CD14-positive monocyte (primary cell): ENCODE measurements around the gene MAPK4. TPM values are rescaled to one million over a fixed set of nuclear protein-coding genes. Genes with fewer than 3 reads are reported as not detected.

Experiments
- DNase-seq, 3 donors: peaks; one replicate each; pipeline ENCODE4 v3.0.0-alpha.2; 2011 to 2022
- H2AFZ ChIP-seq: 2 replicates; pipeline ENCODE4 v1.6.0; 2012; ENCODE audit warnings: mild to moderate bottlenecking, low read depth, low read length, inconsistent platforms; ENCODE audit not compliant: insufficient read depth, poor library complexity, severe bottlenecking
- H3K27ac ChIP-seq, 2 donors: 1 replicate in 1 of 2; 2 replicates in 1 of 2; pipeline ENCODE4 v1.5.1; 2012 to 2013; ENCODE audit warnings: low read length in 2 of 2, control low read depth in 1 of 2, inconsistent platforms in 1 of 2, low read depth in 1 of 2, mild to moderate bottlenecking in 1 of 2
- H3K27me3 ChIP-seq, 2 donors: one replicate each; pipeline versions ENCODE4 v1.6.0 to v1.6.1; 2011 to 2013; ENCODE audit warnings: low read length in 2 of 2; ENCODE audit not compliant: control insufficient read depth in 2 of 2, insufficient read depth in 2 of 2
- H3K36me3 ChIP-seq, 2 donors: replicated peaks in 1 of 2; 1 replicate in 1 of 2; 2 replicates in 1 of 2; pipeline versions ENCODE4 v1.5.1 to v1.6.1; 2012 to 2013; ENCODE audit warnings: low read length in 2 of 2, control low read depth in 1 of 2, inconsistent platforms in 1 of 2, mild to moderate bottlenecking in 1 of 2; ENCODE audit not compliant: insufficient read depth in 2 of 2, control insufficient read depth in 1 of 2
- H3K4me1 ChIP-seq, 2 donors: 1 replicate in 1 of 2; 2 replicates in 1 of 2; pipeline versions ENCODE4 v1.5.1 to v1.6.1; 2012 to 2013; ENCODE audit warnings: low read length in 2 of 2, control low read depth in 1 of 2, inconsistent platforms in 1 of 2, mild to moderate bottlenecking in 1 of 2, moderate library complexity in 1 of 2; ENCODE audit not compliant: insufficient read depth in 2 of 2, control insufficient read depth in 1 of 2
- H3K4me2 ChIP-seq: replicated peaks from 2 replicates; pipeline ENCODE3; 2012; ENCODE audit warnings: low read length, moderate library complexity, mild to moderate bottlenecking; ENCODE audit not compliant: poor library complexity, severe bottlenecking; ENCODE audit errors: extremely low read depth
- H3K4me3 ChIP-seq, 3 experiments: fragments of 200-600 bp in 1 of 3; sonication (generic) in 1 of 3; replicated peaks in 1 of 3; 1 replicate in 2 of 3; 2 replicates in 1 of 3; pipeline ENCODE4 v1.5.1; 2011 to 2013; ENCODE audit warnings: low read length in 3 of 3, mild to moderate bottlenecking in 3 of 3, control low read depth in 2 of 3, low read depth in 2 of 3, inconsistent platforms in 1 of 3, moderate library complexity in 1 of 3
- H3K79me2 ChIP-seq: 2 replicates; pipeline ENCODE4 v1.6.0; 2012; ENCODE audit warnings: mild to moderate bottlenecking, control low read depth, inconsistent platforms, low read length, moderate library complexity; ENCODE audit not compliant: insufficient read depth
- H3K9ac ChIP-seq: 2 replicates; pipeline ENCODE4 v1.6.0; 2017; ENCODE audit warnings: low read length, mild to moderate bottlenecking; ENCODE audit not compliant: insufficient read depth, poor library complexity, severe bottlenecking
- H3K9me3 ChIP-seq, 2 donors: replicated peaks in 1 of 2; 1 replicate in 1 of 2; 2 replicates in 1 of 2; pipeline versions ENCODE4 v1.5.1 to v1.6.1; 2012 to 2013; ENCODE audit warnings: low read length in 2 of 2, control low read depth in 1 of 2; ENCODE audit not compliant: control insufficient read depth in 1 of 2, insufficient read depth in 1 of 2
- H4K20me1 ChIP-seq: 2 replicates; pipeline ENCODE4 v1.6.0; 2012; ENCODE audit warnings: mild to moderate bottlenecking, low read length, control low read depth, moderate library complexity; ENCODE audit not compliant: insufficient read depth
- H3K27ac Mint-ChIP-seq, 7 donors: one replicate each; pipeline ENCODE4 v1.8.0; 2020; ENCODE audit warnings: mild to moderate bottlenecking in 7 of 7, mixed read lengths in 7 of 7, moderate library complexity in 6 of 7, inconsistent platforms in 2 of 7
- H3K27me3 Mint-ChIP-seq, 3 donors: one replicate each; pipeline ENCODE4 v1.8.0; 2021 to 2022; ENCODE audit warnings: low read depth in 3 of 3, mild to moderate bottlenecking in 3 of 3, mixed read lengths in 3 of 3, moderate library complexity in 3 of 3, inconsistent platforms in 1 of 3
- H3K36me3 Mint-ChIP-seq, 2 donors: one replicate each; pipeline ENCODE4 v1.8.0; 2020; ENCODE audit warnings: mixed read lengths in 2 of 2, inconsistent platforms in 1 of 2, mild to moderate bottlenecking in 1 of 2
- H3K4me1 Mint-ChIP-seq: one replicate; pipeline ENCODE4 v1.8.0; 2020; ENCODE audit warnings: mild to moderate bottlenecking, mixed read lengths
- H3K4me3 Mint-ChIP-seq, 2 donors: one replicate each; pipeline ENCODE4 v1.8.0; 2020; ENCODE audit warnings: mild to moderate bottlenecking in 2 of 2, mixed read lengths in 2 of 2, moderate library complexity in 1 of 2
- H3K9me3 Mint-ChIP-seq, 7 donors: one replicate each; pipeline ENCODE4 v1.8.0; 2020 to 2022; ENCODE audit warnings: mixed read lengths in 7 of 7, mild to moderate bottlenecking in 6 of 7, moderate library complexity in 6 of 7, inconsistent platforms in 2 of 7
- CTCF ChIP-seq: fragments of 200-600 bp; IDR thresholded peaks from one replicate; pipeline ENCODE4 v1.8.0; 2022; ENCODE audit warnings: antibody characterized with exemption, mild to moderate bottlenecking
- WGBS: methylation state at CpG from one replicate; pipeline ENCODE4 v1.1.5; 2013; ENCODE audit warnings: missing lambda C conversion rate; ENCODE audit not compliant: insufficient coverage; 5-methylcytosine and 5-hydroxymethylcytosine counted together
- intact Hi-C, 2 donors: fragments of 100-400 bp; cut with micrococcal nuclease; formaldehyde crosslinking; loops; one replicate each; pipeline versions ENCODE4 v1.15.0 to v1.15.1; 2023
- polyA plus RNA-seq, 3 donors: library from polyadenylated mRNA; depleted of rRNA in 1 of 3; unstranded in 2 of 3; stranded (reverse) in 1 of 3; fragments of 300-500 nt in 2 of 3; fragments of >200 nt in 1 of 3; fragmentation: Illumina TruSeq in 2 of 3; gene quantifications; 1 replicate in 2 of 3; 2 replicates in 1 of 3; pipeline ENCODE4 v1.2.3, GENCODE V29; 2012 to 2021

Gene MAPK4
- polyA plus RNA-seq, 3 donors: not detected

- H3K36me3 ChIP-seq: no peaks in the 10 kb centered on the region
- intact Hi-C loops: no loop called here
- Mint-ChIP-seq H3K4me1 (no peaks in the 10 kb centered on the region), H3K27me3 (peaks cover 0 to 1% (median 0%) of the 10 kb centered on the region in 3 donors), H3K27ac (no peak overlapping the region), H3K4me3 (no peak overlapping the region), H3K9me3 (peaks cover 0 to 2% (median 0%) of the 10 kb centered on the region in 7 donors), H3K36me3 (no peaks in the 10 kb centered on the region)
- WGBS: 100% methylated on average over 1 of the region's 1 CpG
- DNase-seq: no peak
- H3K9me3 ChIP-seq: no peaks in the 10 kb centered on the region
- no peaks in the 10 kb centered on the region for H3K79me2 ChIP-seq
- H2AFZ ChIP-seq: no peak overlapping the region
- H3K4me1 ChIP-seq: no peaks in the 10 kb centered on the region
- no peak overlapping the region for H3K4me2 ChIP-seq
- H3K9ac ChIP-seq: no peak overlapping the region
- H3K4me3 ChIP-seq: no peak overlapping the region
- no peak overlapping the region for H3K27ac ChIP-seq
- H3K27me3 ChIP-seq: no peaks in the 10 kb centered on the region
- no peaks in the 10 kb centered on the region for H4K20me1 ChIP-seq
- no peak for TF ChIP-seq CTCF
Observed at GRCh38 chr18:50638884-50639420, 79.1 kb downstream of the MAPK4 start.

GRCh38 chr18:50639711-50640110, 79.8 kb downstream of the MAPK4 start:
- no peaks in the 10 kb centered on the region for H3K4me1 Mint-ChIP-seq
- no peak overlapping the region for H3K4me2 ChIP-seq
- H3K36me3 ChIP-seq: no peaks in the 10 kb centered on the region
- H3K27ac ChIP-seq: no peak overlapping the region
- H4K20me1 ChIP-seq: no peaks in the 10 kb centered on the region
- H3K36me3 Mint-ChIP-seq: no peaks in the 10 kb centered on the region
- H3K79me2 ChIP-seq: no peaks in the 10 kb centered on the region
- DNase-seq: no peak
- no peaks in the 10 kb centered on the region for H3K9me3 ChIP-seq
- intact Hi-C loops: no loop called here
- H2AFZ ChIP-seq: no peak overlapping the region
- no peak overlapping the region for H3K4me3 ChIP-seq
- H3K4me3 Mint-ChIP-seq: no peak overlapping the region
- peaks cover 0 to 2% (median 0%) of the 10 kb centered on the region in 7 donors for H3K9me3 Mint-ChIP-seq
- no peak for TF ChIP-seq CTCF
- H3K27me3 ChIP-seq: no peaks in the 10 kb centered on the region
- WGBS: 92% methylated on average over 2 of the region's 4 CpGs
- no peak overlapping the region for H3K27ac Mint-ChIP-seq
- no peaks in the 10 kb centered on the region for H3K4me1 ChIP-seq
- H3K27me3 Mint-ChIP-seq: peaks cover 0 to 1% (median 0%) of the 10 kb centered on the region in 3 donors
- no peak overlapping the region for H3K9ac ChIP-seq
